Calu3 (cell line): ENCODE results near the gene CD80. TPM values are rescaled to one million over a fixed set of nuclear protein-coding genes. Genes with fewer than 3 reads are reported as not detected.

Source experiments
- BruUV-seq: library from RNA; stranded (reverse); fragments of 400-500 nt; replicated peaks from 2 replicates; lab custom pipeline; 2021; lab: Mats Ljungman, UMichigan
- CTCF ChIA-PET: fragments of 300-600 bp; sonication (Branson Sonifier 250); formaldehyde crosslinking; loops from one replicate; lab custom pipeline; 2022; ENCODE audit warnings: antibody characterized with exemption; lab: Charles Lee
- DNase-seq: peaks from one replicate; pipeline ENCODE4 v3.0.0; 2022
- H3K27ac Mint-ChIP-seq: one replicate; pipeline ENCODE4 v1.8.0; 2022; ENCODE audit warnings: mixed read lengths; ENCODE audit not compliant: unreplicated experiment
- H3K27me3 Mint-ChIP-seq: one replicate; pipeline ENCODE4 v1.8.0; 2022; ENCODE audit warnings: mixed read lengths; ENCODE audit not compliant: unreplicated experiment
- H3K36me3 Mint-ChIP-seq: one replicate; pipeline ENCODE4 v1.8.0; 2022; ENCODE audit warnings: mild to moderate bottlenecking, moderate library complexity, mixed read lengths; ENCODE audit not compliant: insufficient read depth, unreplicated experiment
- H3K4me1 Mint-ChIP-seq: one replicate; pipeline ENCODE4 v1.8.0; 2022; ENCODE audit warnings: mild to moderate bottlenecking, low read depth, mixed read lengths; ENCODE audit not compliant: unreplicated experiment
- H3K4me3 Mint-ChIP-seq: one replicate; pipeline ENCODE4 v1.8.0; 2022; ENCODE audit warnings: mild to moderate bottlenecking, low read depth, moderate library complexity, mixed read lengths; ENCODE audit not compliant: unreplicated experiment
- H3K9me3 Mint-ChIP-seq: one replicate; pipeline ENCODE4 v1.8.0; 2022; ENCODE audit warnings: low read depth, mixed read lengths; ENCODE audit not compliant: unreplicated experiment
- intact Hi-C: fragments of 100-400 bp; cut with micrococcal nuclease; formaldehyde crosslinking; loops from one replicate; pipeline ENCODE4 v1.10.0; 2022; ENCODE audit not compliant: unreplicated experiment
- total RNA-seq: library from RNA; stranded (reverse); gene quantifications from 2 replicates; pipeline ENCODE4 v1.2.3, GENCODE V29; 2022
- TF ChIP-seq, protein P1 (sequence below): fragments of 200-600 bp; IDR thresholded peaks from one replicate; pipeline ENCODE4 v1.8.0; 2022; ENCODE audit warnings: antibody characterized with exemption; ENCODE audit not compliant: unreplicated experiment

The CD80 gene
- total RNA-seq, 1 experiment from 2014 or later: not detected

DNA sequence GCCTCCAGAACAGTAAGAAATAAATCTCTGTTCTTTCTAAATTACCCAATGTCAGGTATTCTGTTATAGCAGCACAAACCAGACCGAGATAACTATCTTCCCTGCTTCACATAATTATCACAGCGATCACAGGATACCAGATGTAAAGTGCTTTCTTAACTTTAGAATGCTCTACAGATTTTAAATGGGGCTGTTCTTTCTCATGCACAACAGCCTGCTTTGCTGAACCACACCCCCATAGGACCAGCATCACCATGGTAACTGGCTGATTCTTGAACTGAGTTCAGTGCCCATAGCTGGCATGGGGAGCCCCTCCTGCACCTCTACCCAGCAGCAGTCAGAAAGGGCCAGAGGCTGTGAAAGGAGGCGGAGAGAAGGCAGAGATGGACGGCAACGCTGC lies 7.8 kb downstream of the CD80 start:
- Mint-ChIP-seq H3K36me3 (no peaks in the 10 kb centered on the region), H3K27me3 (no peaks in the 10 kb centered on the region), H3K9me3 (no peaks in the 10 kb centered on the region), H3K4me1 (no peaks in the 10 kb centered on the region), H3K27ac (no peak overlapping the region), H3K4me3 (no peak overlapping the region)
- no peak for DNase-seq
- no TSS peak for BruUV-seq
- CTCF ChIA-PET: interaction anchor here (0.5 to 0.7 kb wide), 3 partner anchors 17 to 269 kb away, joined by 4 to 9 read pairs (median 5); no protein-coding TSS in a partner anchor
- intact Hi-C loops: no loop called here
- TF ChIP-seq, protein P1, sequence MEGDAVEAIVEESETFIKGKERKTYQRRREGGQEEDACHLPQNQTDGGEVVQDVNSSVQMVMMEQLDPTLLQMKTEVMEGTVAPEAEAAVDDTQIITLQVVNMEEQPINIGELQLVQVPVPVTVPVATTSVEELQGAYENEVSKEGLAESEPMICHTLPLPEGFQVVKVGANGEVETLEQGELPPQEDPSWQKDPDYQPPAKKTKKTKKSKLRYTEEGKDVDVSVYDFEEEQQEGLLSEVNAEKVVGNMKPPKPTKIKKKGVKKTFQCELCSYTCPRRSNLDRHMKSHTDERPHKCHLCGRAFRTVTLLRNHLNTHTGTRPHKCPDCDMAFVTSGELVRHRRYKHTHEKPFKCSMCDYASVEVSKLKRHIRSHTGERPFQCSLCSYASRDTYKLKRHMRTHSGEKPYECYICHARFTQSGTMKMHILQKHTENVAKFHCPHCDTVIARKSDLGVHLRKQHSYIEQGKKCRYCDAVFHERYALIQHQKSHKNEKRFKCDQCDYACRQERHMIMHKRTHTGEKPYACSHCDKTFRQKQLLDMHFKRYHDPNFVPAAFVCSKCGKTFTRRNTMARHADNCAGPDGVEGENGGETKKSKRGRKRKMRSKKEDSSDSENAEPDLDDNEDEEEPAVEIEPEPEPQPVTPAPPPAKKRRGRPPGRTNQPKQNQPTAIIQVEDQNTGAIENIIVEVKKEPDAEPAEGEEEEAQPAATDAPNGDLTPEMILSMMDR: no peak

DNA sequence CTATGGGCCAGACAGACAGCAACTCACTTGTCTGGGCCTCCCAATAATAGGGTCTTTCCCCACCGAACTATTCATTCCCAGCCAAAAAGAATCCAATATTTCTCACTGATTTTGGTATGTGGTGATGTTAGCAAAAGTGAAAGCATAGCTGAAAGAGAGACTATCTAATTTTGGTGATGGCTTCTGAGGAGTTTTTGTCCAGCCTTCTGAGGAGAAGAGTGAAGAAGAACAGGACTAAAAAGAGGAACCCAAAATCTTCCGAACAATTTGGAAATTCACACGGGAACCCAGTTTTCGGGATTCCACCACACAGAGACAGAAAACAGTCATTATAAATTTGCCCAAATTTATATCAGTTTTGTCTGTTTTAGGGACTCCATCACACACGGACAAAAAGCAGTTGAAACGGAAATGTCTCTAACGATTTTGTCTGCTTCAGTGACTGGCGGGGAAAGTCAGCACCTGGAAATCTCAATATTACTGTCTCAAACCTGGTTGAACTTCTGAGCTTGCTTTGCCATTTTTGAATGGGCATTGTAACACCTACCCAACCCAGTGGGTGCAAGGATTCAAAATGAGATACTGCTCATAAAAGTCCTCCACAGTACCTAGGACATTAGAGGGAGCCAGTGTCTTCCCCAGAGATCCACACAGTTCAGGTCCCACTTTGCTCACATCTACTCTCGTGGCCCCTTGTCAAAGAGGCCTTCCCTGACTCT lies 9.1 kb downstream of the CD80 start:
- intact Hi-C loops: no loop called here
- TF ChIP-seq, protein P1: no peak
- no TSS peak for BruUV-seq
- Mint-ChIP-seq H3K27ac (no peak overlapping the region), H3K4me1 (no peaks in the 10 kb centered on the region), H3K4me3 (no peak overlapping the region), H3K9me3 (no peaks in the 10 kb centered on the region), H3K27me3 (no peaks in the 10 kb centered on the region), H3K36me3 (no peaks in the 10 kb centered on the region)
- CTCF ChIA-PET: interaction anchor here (1.0 kb wide), 1 partner anchor 8 kb away, joined by 3 read pairs; no protein-coding TSS in a partner anchor
- no peak for DNase-seq

DNA sequence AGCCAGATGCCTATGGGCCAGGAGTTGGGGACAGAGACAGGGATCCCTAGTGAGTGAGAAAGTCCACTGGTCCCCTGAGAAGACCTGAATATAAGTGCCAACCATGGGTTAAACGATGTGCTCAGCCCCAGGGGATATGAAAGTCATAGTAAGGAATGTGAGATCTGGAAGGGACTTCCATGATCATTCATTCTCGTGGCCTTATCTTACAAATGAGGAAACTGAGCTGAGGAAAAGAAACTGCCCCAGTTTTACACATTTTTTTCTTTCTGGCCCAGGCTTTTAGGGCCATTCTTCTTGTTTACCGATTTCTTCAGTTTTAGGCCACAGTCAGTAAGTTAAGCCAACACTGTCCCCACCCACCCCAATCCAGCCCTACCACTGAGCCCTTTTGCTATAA lies 11.1 kb downstream of the CD80 start:
- BruUV-seq: no TSS peak
- H3K27me3 Mint-ChIP-seq: no peaks in the 10 kb centered on the region

DNA sequence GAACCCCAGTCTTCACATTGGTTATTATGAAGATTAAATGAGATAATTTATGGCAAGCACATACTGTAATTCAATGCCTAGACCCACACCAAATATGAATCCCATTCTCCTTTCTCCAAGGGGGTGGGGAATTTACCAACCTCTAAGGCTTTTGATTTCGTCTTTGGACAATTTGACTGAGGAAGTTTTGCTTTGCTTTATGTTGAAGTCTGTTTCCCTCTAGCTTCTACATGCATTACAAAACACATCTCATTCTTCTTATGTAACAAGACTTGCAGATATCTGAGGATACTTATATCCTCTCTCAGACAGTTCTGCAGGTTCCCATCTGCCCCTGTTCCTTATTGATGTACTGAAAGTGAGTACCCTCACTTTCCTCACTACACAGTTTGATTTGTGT lies 12.2 kb downstream of the CD80 start:
- CTCF ChIA-PET: no interaction called here
- Mint-ChIP-seq H3K9me3 (no peaks in the 10 kb centered on the region), H3K4me3 (no peak overlapping the region), H3K27me3 (no peaks in the 10 kb centered on the region), H3K4me1 (peaks cover 10% of the 10 kb centered on the region), H3K27ac (no peak overlapping the region), H3K36me3 (no peaks in the 10 kb centered on the region)
- DNase-seq: no peak
- TF ChIP-seq, protein P1: no peak
- intact Hi-C loops: no loop called here
- no TSS peak for BruUV-seq

More for the DNA sequence above, 11.1 kb downstream of the CD80 start:
- Mint-ChIP-seq H3K27ac (no peak overlapping the region), H3K9me3 (no peaks in the 10 kb centered on the region), H3K4me1 (no peaks in the 10 kb centered on the region), H3K4me3 (no peak overlapping the region), H3K36me3 (no peaks in the 10 kb centered on the region)
- TF ChIP-seq, protein P1: no peak
- CTCF ChIA-PET: no interaction called here
- DNase-seq: no peak
- intact Hi-C loops: no loop called here
